ENCODE measurements around the gene TCF7L1. TPM values are rescaled to one million over a fixed set of nuclear protein-coding genes. Genes with fewer than 3 reads are reported as not detected.

Gene TCF7L1
- total and polyA plus RNA-seq, 11 donors: 1.9 to 9.8 (median 6.3) TPM

- no peaks in the 10 kb centered on the region for H3K4me1 ChIP-seq
- H3K36me3 ChIP-seq: no peaks in the 10 kb centered on the region
- intact Hi-C loops (cut with DNase I): no loop called here
- WGBS, 4 donors: 39 to 42% (median 40%) methylated on average over 2 of the region's 2 CpGs
- ATAC-seq (no peak), DNase-seq (no peak)
- H3K27ac ChIP-seq: no peak overlapping the region
- TF ChIP-seq, protein P1, sequence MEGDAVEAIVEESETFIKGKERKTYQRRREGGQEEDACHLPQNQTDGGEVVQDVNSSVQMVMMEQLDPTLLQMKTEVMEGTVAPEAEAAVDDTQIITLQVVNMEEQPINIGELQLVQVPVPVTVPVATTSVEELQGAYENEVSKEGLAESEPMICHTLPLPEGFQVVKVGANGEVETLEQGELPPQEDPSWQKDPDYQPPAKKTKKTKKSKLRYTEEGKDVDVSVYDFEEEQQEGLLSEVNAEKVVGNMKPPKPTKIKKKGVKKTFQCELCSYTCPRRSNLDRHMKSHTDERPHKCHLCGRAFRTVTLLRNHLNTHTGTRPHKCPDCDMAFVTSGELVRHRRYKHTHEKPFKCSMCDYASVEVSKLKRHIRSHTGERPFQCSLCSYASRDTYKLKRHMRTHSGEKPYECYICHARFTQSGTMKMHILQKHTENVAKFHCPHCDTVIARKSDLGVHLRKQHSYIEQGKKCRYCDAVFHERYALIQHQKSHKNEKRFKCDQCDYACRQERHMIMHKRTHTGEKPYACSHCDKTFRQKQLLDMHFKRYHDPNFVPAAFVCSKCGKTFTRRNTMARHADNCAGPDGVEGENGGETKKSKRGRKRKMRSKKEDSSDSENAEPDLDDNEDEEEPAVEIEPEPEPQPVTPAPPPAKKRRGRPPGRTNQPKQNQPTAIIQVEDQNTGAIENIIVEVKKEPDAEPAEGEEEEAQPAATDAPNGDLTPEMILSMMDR (IDR thresholded peaks at IDR 0.05): no peak
- no peak for TF ChIP-seq POLR2A (IDR thresholded peaks at IDR 0.05)
- H3K9me3 ChIP-seq: no peaks in the 10 kb centered on the region
- H3K27me3 ChIP-seq: no peaks in the 10 kb centered on the region
- H3K4me3 ChIP-seq: no peak overlapping the region
Observed at GRCh38 chr2:85112906-85113625, 20.1 kb upstream of the TCF7L1 start.

- no peaks in the 10 kb centered on the region for H3K36me3 ChIP-seq
- 82 to 90% (median 83%) methylated on average over 2 of the region's 2 CpGs for WGBS, 4 donors
- DNase-seq (no peak), ATAC-seq (no peak)
- no peaks in the 10 kb centered on the region for H3K4me1 ChIP-seq
- no peaks in the 10 kb centered on the region for H3K9me3 ChIP-seq
- no peak overlapping the region for H3K27ac ChIP-seq
- intact Hi-C loops (cut with DNase I): no loop called here
- TF ChIP-seq POLR2A (IDR thresholded peaks at IDR 0.05): no peak
- TF ChIP-seq, protein P1 (IDR thresholded peaks at IDR 0.05): no peak
- no peaks in the 10 kb centered on the region for H3K27me3 ChIP-seq
- no peak overlapping the region for H3K4me3 ChIP-seq
Observed at GRCh38 chr2:85114586-85115330, 18.4 kb upstream of the TCF7L1 start.

GRCh38 chr2:85116207-85116606, 17.0 kb upstream of the TCF7L1 start:
- H3K27ac ChIP-seq: no peak overlapping the region
- TF ChIP-seq, protein P1 (IDR thresholded peaks at IDR 0.05): no peak
- TF ChIP-seq POLR2A (IDR thresholded peaks at IDR 0.05): no peak
- no peaks in the 10 kb centered on the region for H3K9me3 ChIP-seq
- ATAC-seq: no peak
- intact Hi-C loops (cut with DNase I): no loop called here
- DNase-seq: no peak
- no peak overlapping the region for H3K4me3 ChIP-seq
- no peaks in the 10 kb centered on the region for H3K36me3 ChIP-seq
- no peaks in the 10 kb centered on the region for H3K4me1 ChIP-seq
- H3K27me3 ChIP-seq: no peaks in the 10 kb centered on the region
- WGBS, 4 donors: 84 to 90% (median 88%) methylated on average over 3 of the region's 3 CpGs

DNA sequence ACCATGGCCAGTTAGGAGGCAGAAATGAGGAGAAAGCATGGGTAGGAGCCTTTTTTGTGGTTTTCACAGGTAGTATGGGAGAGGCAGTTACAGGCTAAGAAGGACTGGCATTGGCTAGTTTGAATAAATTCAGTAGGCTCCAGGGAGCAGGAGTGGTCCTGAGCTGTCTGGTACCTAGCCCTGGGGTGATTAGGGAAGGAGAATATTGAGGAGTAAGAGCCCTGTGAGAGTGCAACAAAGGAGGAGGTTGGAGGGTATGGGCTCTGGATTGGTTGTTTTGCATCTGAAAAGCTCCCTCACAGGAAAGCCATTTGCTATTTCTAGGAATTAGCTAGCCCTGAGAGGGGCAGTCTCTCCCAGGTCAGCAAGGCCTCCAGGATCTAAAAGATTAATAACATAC, 13.3 kb upstream of the TCF7L1 start:
- TF ChIP-seq, protein P1 (IDR thresholded peaks at IDR 0.05): no peak
- no peak for TF ChIP-seq POLR2A (IDR thresholded peaks at IDR 0.05)
- Histone ChIP-seq H3K27ac (no peak overlapping the region), H3K36me3 (no peaks in the 10 kb centered on the region), H3K9me3 (no peaks in the 10 kb centered on the region), H3K4me3 (no peak overlapping the region), H3K4me1 (no peaks in the 10 kb centered on the region), H3K27me3 (no peaks in the 10 kb centered on the region)
- ATAC-seq (no peak), DNase-seq (no peak)
- intact Hi-C loops (cut with DNase I): no loop called here
